ENCODE data around the gene PACSIN3.

The PACSIN3 gene

GRCh38 chr11:47178737-47179654, 7.2 kb downstream of the PACSIN3 start:
- peak overlapping the region; percentile 98 for H3K27ac ChIP-seq
- DNase-seq (ENCODE audit: low spot score), result no peak
- ChIA-PET CTCF (interaction anchor here (0.8 to 1.9 kb wide), 9 partner anchors 8 to 176 kb away, joined by 3 to 10 read pairs (median 4); partner anchors contain the start of genes DDB2 and PACSIN3), POLR2A (ENCODE audit: low non-redundant PET) (interaction anchor here (1.3 kb wide), 1 partner anchor 37 kb away, joined by 5 read pairs; no protein-coding TSS in a partner anchor)
- no peak for TF ChIP-seq CTCF (conservative IDR thresholded peaks at IDR 0.05; ENCODE audit: low read depth)

GRCh38 chr11:47178316-47178715, 7.9 kb downstream of the PACSIN3 start:
- CTCF ChIA-PET, result interaction anchor here (0.7 to 1.9 kb wide), 8 partner anchors 9 to 177 kb away, joined by 3 to 10 read pairs (median 4); partner anchors contain the start of gene PACSIN3
- POLR2A ChIA-PET (ENCODE audit: low non-redundant PET), result interaction anchor here (0.6 to 1.3 kb wide), 2 partner anchors 36 to 37 kb away, joined by 5 to 8 read pairs; no protein-coding TSS in a partner anchor
- H3K27ac ChIP-seq, result peak overlapping the region; percentile 98
- DNase-seq (ENCODE audit: low spot score), result no peak
- no peak for TF ChIP-seq CTCF (conservative IDR thresholded peaks at IDR 0.05; ENCODE audit: low read depth)

- CTCF ChIA-PET, result interaction anchor here (0.6 to 1.9 kb wide), 9 partner anchors 9 to 252 kb away, joined by 3 to 10 read pairs (median 4); partner anchors contain the start of gene PACSIN3
- POLR2A ChIA-PET (ENCODE audit: low non-redundant PET), result interaction anchor here (0.6 to 1.3 kb wide), 3 partner anchors 36 to 72 kb away, joined by 3 to 8 read pairs (median 5); no protein-coding TSS in a partner anchor
- no peak for DNase-seq (ENCODE audit: low spot score)
- TF ChIP-seq CTCF (conservative IDR thresholded peaks at IDR 0.05; ENCODE audit: low read depth), result no peak
- peak overlapping the region; percentile 98 for H3K27ac ChIP-seq
Measured at GRCh38 chr11:47177846-47178245, 8.4 kb downstream of the PACSIN3 start.

- peak; percentile 77 for TF ChIP-seq CTCF (conservative IDR thresholded peaks at IDR 0.05; ENCODE audit: low read depth)
- ChIA-PET POLR2A (ENCODE audit: low non-redundant PET) (interaction anchor here (0.6 kb wide), 2 partner anchors 73 to 80 kb away, joined by 3 read pairs; no protein-coding TSS in a partner anchor), CTCF (interaction anchor here (0.6 to 1.9 kb wide), 7 partner anchors 10 to 252 kb away, joined by 3 to 10 read pairs (median 4); partner anchors contain the start of gene PACSIN3)
- peak overlapping the region; percentile 98 for H3K27ac ChIP-seq
- peak; percentile 67 for DNase-seq (ENCODE audit: low spot score)
Measured at GRCh38 chr11:47177229-47177845, 8.9 kb downstream of the PACSIN3 start.

- ChIA-PET CTCF (interaction anchor here (0.6 to 1.9 kb wide), 3 partner anchors 10 to 66 kb away, joined by 3 to 6 read pairs (median 3); partner anchors contain the start of gene PACSIN3), POLR2A (ENCODE audit: low non-redundant PET) (interaction anchor here (0.6 kb wide), 1 partner anchor 81 kb away, joined by 3 read pairs; no protein-coding TSS in a partner anchor)
- H3K27ac ChIP-seq, result peak within 1 kb of the TSS; percentile 98
- DNase-seq (ENCODE audit: low spot score), result peak; percentile 99
- no peak for TF ChIP-seq CTCF (conservative IDR thresholded peaks at IDR 0.05; ENCODE audit: low read depth)
Measured at GRCh38 chr11:47176328-47177228, 9.7 kb downstream of the PACSIN3 start, which contains the start of gene ARFGAP2. TSS of gene ARFGAP2 (minus strand) at chr11:47176879. CDS start at chr11:47176853, 26 bp downstream.
